Stimulated activated CD4-positive, alpha-beta T cell treated with anti-CD3 and anti-CD28 coated beads, Interleukin-1b, Interleukin-23, amount 100 ng/mL, for 48 hours (primary cell): ENCODE measurements around the gene CRKL.
"Not testable (repeated sequence)": the region's sequence is repeated elsewhere in the genome, so short reads cannot be mapped to it uniquely, and the experiment has no call there.

Source experiments
- DNase-seq: peaks from one replicate; pipeline ENCODE4 v3.0.0-alpha.2; 2020

The CRKL gene

DNA sequence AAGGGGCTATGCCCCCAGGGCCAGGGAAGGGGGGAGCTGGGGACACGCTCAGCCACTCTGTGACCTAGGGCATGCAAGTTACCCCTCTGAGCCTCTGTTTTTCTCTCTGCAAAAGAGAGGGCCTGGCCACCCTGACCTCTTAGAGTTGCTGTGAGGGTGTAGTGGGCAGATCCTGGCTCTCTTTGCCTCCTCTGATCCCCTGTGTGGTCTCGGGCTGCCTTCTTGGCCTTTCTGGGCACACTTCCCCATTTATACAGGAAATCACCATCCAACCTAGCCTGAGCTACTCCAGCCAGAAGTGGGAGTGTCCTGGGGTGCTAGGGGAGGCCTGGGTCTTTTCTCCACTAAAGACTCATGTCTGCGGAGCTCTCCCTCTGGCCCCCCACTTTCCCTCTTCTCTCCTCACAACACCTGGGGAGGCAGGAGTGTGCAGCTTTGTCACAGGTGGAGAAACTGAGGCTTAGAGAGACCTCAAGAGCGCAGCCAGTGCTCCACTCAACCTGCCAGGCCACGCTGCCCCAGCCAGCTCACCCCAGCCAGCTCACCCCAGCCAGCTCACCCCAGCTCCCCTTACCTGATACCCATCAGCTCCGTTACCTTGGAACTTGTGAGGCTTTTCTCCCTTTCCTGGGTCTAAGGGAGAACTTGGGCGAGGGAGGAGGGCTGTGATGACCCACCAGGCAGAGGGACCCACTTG, 51.2 kb downstream of the CRKL start:
- no peak for DNase-seq

DNA sequence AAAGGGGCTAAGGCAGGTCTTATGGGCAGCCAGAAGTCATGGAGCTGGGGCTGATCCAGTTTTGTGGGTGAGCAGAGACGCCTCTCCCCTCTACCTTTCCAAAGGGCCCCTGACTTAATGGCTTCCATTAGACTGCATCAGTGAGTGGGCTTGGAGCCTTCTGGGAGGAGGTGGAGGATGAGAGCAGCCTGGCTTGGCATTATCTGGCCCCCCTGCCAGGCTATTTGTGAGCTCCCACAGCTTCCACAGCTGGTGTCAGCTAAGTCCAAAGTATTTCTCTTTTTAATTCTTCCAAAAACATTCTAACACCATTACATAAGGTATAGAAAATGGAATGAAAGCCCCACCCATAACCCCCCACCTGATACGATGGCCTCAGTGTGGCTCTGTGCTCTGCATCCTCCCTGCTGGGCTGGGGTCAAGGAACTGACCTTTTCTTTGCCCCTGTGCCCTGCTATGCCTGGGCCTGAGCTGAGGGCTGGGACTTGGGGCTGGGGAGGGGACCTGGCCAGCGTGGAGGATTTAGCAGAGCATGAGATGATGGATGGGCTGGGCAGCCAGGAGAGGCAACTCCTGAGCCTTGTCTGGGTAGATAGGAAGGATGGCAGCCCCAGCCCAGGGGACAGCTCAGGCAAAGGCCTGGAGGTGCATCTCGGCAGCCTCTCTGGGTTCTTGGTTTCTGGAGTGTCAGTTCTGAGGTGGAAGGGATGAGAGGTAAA, 53.9 kb downstream of the CRKL start:
- DNase-seq, result no peak

DNA sequence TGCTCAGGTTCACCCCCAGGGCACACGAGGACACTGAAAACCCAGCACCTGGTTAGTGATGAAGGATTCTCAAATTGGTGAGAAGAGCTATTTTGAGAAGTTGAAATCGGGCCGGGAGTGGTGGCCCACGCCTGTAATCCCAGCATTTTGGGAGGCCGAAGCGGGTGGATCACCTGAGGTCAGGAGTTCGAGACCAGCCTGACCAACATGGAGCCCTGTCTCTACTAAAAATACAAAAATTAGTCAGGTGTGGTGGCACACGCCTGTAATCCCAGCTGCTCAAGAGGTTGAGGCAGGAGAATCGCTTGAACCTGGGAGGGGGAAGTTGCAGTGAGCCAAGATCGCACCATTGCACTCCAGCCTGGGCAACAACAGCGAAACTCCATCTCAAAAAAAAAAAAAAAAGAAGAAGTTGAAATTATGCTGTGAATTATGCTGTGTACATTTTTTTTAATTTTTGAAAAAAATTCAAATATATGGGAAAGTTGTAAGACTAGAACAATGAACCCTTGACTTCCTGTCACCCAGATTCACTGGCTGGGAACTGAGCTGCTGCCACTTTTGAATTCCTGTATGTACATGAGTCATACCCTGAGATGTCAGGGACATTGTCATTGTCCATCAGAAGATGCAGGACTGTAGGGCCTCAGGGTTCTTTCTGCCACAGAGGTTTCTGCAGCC, 54.9 kb downstream of the CRKL start:
- not testable (repeated sequence) for DNase-seq

DNA sequence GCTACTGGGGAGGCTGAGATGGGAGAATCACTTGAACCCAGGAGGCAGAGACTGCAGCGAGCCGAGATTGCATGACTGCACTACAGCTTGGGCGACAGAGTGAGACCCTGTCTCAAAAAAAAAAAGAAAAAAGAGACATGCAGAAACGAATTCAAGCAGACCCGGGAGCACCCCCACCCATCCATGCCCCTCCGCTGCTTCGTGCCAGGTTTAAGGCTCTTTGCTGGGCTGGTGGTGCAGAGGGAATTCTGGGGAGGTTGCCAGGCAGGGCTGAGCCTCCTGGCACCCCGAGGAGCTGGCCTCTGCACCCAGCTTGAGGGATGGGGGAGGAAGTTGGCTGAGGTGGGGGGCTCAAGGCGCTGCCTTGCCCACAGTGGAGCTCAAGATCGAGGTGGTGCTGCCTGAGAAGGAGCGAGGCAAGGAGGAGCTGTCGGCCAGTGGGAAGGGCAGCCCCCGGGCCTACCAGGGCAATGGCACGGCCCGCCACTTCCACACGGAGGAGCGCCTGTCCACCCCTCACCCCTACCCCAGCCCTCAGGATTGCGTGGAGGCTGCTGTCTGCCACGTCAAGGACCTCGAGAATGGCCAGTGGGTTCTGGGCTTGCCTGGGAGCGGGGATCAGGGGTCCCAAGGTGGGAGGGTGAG, 55.8 kb downstream of the CRKL start:
- DNase-seq, result no peak

DNA sequence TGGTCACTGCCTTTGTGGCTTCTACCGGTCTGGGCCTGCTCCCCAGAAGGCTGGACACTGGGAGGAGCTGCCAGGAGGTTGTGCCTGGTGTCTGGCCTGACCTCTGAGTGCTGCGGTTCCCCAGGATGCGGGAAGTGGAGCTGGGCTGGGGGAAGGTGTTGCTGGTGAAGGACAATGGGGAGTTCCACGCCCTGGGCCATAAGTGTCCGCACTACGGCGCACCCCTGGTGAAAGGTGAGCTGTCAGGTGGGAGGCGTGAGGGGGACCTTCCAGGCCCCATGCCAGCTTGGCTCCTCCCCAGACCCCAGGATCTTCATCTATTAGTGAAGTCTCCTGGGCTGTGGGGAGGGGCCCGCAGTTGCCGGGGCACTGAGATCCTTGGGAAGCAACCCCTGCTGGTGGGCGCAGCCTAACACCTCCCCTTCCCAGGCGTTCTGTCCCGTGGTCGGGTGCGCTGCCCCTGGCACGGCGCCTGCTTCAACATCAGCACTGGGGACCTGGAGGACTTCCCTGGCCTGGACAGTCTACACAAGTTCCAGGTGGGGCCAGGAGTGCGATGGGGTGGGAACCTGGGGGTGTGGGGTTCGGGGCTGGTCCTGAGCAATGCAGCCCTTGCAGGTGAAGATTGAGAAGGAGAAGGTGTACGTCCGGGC, 56.6 kb downstream of the CRKL start:
- no peak for DNase-seq

DNA sequence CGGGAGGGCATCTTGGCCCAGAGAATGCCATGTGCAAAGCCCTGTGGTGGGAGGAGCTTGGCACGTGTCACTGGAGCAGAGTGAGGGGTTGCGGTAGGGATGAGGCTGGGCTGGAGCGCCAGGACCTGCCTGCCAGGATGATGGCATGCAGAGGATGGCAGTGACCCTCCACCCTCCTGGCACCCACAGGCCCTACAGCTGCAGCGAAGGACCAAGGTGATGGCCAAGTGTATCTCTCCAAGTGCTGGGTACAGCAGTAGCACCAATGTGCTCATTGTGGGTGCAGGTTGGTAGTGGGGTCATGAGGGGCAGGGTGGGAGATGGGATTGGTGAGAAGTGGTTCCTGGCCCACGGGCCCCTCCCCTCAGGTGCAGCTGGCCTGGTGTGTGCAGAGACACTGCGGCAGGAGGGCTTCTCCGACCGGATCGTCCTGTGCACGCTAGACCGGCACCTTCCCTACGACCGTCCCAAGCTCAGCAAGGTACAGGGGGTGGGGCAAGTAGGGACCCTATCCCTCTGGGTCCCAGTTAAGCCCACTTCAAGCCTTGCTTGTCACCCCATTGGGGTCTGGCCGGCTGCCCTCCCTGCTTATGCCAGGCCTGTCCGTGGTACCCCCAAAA, 57.2 kb downstream of the CRKL start:
- DNase-seq, result no peak

DNA sequence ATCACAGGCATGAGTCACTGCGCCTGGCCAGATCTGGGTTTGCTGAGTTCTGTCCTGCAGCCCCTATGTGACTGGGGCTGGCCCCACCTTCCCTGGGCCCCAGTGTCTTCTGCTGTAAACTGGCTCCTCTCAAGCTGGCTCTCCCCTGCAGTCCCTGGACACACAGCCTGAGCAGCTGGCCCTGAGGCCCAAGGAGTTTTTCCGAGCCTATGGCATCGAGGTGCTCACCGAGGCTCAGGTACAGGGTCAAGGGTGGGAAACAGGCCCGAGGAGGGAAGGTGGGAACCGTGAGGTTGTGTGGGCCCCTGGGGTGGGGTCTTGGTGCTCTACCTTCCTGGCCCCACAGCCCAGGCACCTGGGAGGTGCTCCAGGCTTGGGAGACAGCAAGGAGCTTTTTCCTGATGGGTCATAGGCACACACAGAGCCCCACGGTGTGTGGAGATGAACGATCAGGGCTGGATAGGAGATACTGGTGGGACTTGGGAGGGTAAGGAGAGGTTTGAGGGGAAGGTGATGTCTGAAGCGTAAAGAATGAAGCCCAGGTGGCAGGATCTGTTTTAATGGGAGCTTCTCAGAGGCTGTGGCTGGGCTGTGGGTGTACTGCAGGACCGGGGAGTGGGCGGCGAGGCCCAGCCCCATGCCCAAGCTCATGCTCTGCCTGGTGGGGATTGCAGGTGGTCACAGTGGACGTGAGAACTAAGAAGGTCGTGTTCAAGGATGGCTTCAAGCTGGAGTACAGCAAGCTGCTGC, 58.5 kb downstream of the CRKL start:
- DNase-seq, result no peak

DNA sequence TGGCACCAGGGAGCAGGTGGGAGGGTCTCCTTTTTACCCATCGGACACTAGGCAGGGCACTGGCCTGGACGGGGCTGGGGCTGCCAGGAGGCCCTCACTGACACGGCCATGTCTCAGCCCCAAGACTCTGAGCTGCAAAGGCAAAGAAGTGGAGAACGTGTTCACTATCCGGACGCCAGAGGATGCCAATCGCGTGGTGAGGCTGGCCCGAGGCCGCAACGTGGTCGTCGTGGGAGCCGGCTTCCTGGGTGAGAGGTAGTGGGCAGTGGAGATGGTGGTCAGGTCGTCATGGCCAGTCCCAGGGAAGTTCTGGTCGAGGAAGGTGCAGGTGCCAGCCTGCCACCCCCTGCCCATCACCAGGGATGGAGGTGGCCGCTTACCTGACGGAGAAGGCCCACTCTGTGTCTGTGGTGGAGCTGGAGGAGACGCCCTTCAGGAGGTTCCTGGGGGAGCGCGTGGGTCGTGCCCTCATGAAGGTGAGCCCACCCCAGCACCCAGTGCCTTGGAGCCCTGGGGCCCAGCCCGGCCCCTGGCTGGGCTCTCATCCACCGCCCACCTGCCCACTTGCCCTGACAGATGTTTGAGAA, 59.2 kb downstream of the CRKL start:
- no peak for DNase-seq

DNA sequence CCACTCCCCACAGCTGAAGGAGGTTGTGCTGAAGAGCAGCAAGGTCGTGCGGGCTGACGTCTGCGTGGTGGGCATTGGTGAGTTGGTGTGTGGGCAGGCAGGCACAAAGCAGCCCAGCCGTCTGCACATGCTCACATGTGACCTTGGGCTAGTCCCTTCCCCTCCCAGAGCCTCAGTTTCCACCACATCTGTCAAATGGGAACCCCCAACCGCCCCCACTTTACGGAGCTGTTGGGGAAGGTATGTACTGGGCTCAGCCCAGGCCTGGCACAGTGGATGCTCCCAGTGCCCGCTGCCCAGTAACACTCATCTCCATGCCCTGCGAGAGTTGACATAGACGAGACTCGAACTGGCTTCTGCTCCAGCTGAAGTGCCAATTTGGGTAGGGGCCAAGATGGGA, 59.8 kb downstream of the CRKL start:
- DNase-seq, result no peak

DNA sequence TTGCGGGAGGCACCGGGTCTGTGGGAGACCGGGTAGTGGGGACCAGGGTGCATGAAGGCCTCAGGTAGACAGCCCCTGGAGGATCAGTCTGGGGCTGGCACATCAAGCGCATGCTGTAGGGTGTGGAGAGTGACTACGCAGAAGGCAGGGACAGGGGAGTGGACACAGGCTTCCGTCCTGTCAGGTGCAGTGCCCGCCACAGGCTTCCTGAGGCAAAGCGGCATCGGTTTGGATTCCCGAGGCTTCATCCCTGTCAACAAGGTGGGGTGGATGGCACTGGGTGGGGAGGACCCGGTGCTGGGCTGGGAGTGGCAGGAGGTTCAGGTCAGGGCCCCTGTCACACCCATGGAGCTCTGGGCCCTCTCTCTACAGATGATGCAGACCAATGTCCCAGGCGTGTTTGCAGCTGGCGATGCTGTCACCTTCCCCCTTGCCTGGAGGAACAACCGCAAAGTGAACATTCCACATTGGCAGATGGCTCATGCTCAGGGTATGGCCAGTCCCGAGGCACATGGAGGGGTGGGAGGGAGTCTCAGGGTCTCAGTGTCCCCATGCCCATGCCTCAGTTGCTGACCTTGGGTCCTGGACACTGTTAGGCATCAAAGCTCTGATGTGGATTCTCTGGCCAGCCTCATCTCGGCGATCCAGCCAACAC, 60.4 kb downstream of the CRKL start:
- DNase-seq, result no peak

DNA sequence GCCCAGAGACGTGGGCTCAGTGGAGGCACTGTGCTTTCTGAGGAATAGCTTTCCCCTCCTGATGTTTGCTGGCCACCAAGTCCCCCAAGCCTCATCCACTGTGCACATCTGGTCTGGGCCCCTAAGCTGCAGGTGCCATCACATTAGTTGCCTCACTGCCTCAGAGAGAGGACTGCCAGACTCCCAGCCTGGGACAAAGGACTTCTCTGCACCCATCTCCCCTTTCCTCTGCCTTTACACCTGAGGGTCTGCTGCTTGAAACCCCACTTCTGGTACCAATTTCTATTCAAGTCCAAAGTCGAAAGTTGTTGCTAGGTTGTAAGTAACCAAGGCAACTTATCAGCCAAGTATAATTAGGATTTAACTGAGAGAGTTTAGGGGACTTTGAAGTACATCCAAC, 61.2 kb downstream of the CRKL start:
- no peak for DNase-seq

DNA sequence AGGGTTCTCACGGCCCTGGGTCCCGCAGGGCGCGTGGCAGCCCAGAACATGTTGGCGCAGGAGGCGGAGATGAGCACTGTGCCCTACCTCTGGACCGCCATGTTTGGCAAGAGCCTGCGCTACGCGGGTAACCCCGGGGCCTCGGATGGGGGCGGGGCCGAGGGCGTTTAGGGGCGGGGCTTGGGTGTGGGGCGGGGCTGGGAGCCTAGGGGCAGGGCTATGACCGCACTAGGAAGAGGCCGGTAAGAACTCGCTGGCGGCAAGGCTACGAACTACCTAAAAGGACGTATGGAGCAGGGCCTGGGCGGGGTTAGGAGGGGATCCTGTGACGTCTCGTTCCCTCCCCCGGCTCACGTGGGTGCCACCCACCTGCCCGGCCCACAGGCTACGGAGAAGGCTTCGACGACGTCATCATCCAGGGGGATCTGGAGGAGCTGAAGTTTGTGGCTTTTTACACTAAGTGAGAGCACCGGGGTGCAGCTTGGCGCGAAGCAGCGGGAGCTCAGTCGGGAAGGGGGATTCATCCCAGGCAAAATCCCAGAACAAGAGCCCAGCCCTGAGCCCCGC, 62.1 kb downstream of the CRKL start:
- DNase-seq, result peak; percentile 84

DNA sequence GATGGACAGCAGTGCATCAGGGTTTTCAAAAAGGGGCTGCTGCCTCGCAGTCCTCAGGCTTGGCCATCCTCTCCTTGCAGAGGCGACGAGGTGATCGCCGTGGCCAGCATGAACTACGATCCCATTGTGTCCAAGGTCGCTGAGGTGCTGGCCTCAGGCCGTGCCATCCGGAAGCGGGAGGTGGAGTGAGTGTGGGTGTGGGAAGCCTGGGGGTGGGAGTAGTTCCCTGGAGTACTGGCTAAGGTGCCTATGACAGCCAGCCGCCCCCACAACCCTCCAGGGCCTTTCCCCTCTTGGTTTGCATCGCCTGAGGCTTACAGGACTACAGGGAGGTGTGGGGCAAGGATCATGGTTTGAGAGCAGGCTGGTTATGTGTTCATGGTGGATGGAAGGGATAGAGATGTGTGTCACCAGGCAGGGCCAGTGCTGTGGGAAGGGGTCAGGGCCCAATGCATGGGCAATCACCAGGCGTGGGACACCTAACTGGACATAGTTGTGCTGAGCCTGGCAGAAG, 62.8 kb downstream of the CRKL start:
- no peak for DNase-seq

DNA sequence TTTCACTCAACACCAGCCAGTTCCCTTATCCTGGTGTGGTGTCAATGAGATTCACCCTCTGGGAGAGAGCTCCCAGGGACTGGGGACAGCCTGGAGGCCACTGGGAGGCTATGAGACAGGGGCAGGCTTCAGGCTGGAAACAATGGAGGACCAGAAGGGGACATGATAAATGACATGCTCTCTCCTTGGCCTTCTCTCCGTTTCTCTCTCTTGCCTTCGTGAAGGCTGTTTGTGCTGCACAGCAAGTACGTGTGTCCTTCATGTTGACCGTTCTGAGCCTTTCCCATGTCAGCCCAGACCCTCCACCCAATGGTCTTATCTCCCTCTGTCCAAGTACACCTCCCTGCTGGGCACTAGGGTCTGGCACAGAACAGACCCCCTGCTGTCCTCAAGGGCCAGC, 63.3 kb downstream of the CRKL start:
- no peak for DNase-seq

DNA sequence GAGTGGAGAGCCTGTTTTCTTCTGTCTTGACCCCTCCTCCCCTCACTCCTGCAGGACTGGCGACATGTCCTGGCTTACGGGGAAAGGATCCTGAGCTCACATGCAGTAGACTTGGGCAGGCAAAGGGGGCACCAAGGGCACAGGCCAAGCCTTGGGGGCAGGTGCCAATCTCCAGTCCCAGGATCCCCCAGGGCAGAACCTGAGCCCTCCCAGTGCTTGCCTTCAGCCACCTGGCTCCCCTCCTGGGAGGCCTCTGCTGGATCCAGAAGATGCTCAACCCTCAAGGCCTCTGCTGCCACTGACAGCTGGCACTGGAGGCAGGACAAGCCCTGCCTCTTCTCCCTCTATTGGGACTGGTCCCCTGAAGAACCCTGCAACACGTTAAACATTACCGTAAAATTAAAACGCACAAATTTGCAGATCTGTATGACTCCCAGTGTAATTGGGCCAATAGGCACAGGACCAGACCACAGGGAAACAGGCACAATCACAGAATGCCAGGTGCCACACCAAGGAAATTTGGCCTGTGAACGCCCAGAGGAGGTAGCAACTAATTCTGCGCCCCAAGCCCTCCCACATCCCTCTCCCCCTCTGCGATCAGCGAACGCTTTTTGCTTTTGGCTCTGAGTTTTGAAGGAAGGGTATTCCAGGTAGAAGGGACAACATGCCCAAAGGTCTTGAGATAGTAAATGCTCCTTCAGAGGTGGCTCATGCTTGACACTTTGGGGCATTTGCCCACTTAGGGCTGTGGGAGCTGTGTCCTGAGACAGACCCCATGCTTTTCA, 63.9 kb downstream of the CRKL start:
- DNase-seq, result no peak

DNA sequence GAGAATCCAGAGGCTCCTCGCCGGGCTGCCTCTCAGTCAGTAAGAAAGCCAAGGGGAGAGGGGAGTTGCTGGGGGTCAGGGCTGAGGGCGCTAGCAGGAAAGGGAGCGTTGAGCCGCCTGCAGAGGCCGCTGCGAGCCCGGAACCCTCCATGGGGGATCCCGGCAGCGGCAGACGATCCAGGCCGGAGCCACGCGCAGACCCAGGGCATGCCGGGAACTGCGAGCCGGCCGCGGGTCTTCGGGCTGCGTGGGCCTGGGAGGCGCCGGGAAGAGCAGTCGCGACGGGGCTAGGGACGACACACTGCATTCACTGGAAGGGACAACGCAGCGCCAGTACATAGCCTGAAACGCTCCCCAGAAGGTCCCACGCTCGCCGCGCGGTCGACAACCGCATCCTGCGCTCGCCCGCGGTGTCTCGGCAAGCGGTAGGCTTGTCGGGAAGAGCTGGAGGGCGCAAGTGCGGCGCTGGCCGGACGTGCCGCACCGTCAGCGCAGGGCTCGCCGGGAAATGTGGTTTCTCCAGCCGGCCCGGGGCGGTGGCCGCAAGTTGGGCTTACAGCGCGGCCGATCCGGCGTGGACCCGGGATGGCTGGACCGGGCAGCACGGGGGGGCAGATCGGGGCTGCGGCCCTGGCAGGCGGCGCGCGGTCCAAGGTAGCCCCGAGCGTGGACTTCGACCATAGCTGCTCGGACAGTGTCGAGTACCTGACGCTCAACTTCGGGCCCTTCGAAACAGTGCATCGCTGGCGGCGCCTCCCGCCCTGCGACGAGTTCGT, 64.8 kb downstream of the CRKL start, which contains the start of gene LZTR1:
Gene LZTR1, plus strand, starts transcription at position 511 of the 776 bp plus-strand sequence. Its CDS starts 75 bp downstream, at position 586.
- DNase-seq, result peak; percentile 65

DNA sequence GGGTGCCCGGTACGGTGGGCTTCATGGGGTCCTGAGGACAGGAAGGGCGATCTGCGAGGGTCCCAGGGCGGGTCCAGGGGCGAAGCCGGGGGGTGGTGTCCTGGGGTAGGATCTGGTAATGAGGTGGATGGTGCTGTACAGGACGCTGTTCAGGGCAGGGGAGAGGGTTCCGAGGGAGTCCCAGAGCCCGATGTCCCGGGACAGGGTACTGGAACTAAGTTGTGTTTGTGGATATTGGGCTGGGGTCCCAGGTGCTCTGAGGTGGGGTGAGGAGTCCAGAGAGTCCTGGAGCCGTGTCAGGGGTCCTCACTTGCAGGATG, 65.3 kb downstream of the CRKL start:
- no peak for DNase-seq

DNA sequence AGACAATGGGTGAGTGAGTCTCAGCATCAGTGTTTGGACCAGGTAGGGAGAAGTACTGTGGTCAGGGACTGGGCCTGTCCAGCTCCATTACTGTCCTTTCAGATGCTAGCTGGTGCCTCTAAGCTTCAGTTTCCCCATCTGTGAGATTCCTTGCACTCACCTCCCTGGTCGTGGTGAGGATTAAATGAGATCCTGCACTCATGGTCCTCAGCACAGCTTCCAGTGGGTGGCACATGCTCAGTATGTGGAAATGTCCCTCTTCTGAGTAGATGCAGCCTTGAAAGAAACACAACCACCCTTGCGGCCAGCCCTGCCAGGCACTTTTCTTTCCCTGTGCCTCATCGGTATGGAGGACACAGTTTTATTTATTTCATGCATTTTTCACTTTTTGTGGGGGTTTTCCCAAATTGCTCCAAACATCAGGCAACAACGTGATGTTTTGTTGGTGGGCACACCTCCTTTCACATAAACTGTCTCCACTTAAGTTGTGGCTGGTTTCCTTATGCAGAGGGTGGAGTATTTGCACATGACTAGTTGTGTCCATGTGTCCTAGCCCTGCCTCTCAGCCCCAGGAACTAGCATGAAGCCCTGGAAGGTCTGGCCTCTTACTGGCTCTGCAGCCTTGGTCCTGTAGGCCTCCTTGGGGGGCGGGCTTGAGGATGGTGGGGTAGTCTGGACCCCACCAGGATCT, 66.0 kb downstream of the CRKL start:
- no peak for DNase-seq
